OCI-LY7 (cell line): Measurements from ENCODE around the gene HLA-DPB1. TPM values are rescaled to one million over a fixed set of nuclear protein-coding genes. Genes with fewer than 3 reads are reported as not detected.
A peak's percentile ranks its signal among the peaks of the same experiment; 100 is the strongest.

ENCODE experiments used
- BruUV-seq: library from RNA; stranded (reverse); fragments of 400-500 nt; replicated peaks from 2 replicates; lab custom pipeline; 2021; lab: Mats Ljungman, UMichigan
- CTCF ChIA-PET: fragments of 300-600 bp; sonication (Branson Sonifier 250); formaldehyde crosslinking; loops from one replicate; lab custom pipeline; 2022; ENCODE audit warnings: antibody characterized with exemption; ENCODE audit not compliant: unreplicated experiment; lab: Charles Lee
- POLR2A ChIA-PET: fragments of 300-600 bp; sonication (Branson Sonifier 250); formaldehyde crosslinking; loops from one replicate; lab custom pipeline; 2022; ENCODE audit warnings: antibody characterized with exemption; lab: Charles Lee
- DNase-seq: peaks from one replicate; pipeline ENCODE4 v3.0.0-alpha.2; 2015; ENCODE audit warnings: low spot score
- H2AFZ ChIP-seq: fragments of 200-600 bp; sonication (generic), shearing (Covaris generic); 2 replicates; pipeline ENCODE4 v1.6.1; 2014; ENCODE audit warnings: mild to moderate bottlenecking, antibody characterized with exemption, low read length, moderate library complexity
- H3K27ac ChIP-seq: fragments of 200-600 bp; sonication (generic); 2 replicates; pipeline ENCODE4 v1.5.1; 2014; ENCODE audit warnings: mixed run types, low read depth, mild to moderate bottlenecking, moderate library complexity, low read length, inconsistent platforms; ENCODE audit not compliant: poor library complexity, severe bottlenecking
- H3K36me3 ChIP-seq: fragments of 200-600 bp; sonication (generic); 2 replicates; pipeline ENCODE4 v1.6.1; 2014; ENCODE audit warnings: mild to moderate bottlenecking, antibody characterized with exemption, low read length, moderate library complexity, mixed read lengths; ENCODE audit not compliant: insufficient read depth
- H3K4me1 ChIP-seq: fragments of 200-600 bp; sonication (generic); 2 replicates; pipeline ENCODE4 v1.5.1; 2014; ENCODE audit warnings: mild to moderate bottlenecking, low read length; ENCODE audit not compliant: insufficient read depth, poor library complexity, severe bottlenecking
- H3K4me2 ChIP-seq: fragments of 200-600 bp; sonication (generic); 2 replicates; pipeline ENCODE4 v1.6.1; 2014; ENCODE audit warnings: mild to moderate bottlenecking, low read length
- H3K4me3 ChIP-seq: fragments of 200-600 bp; sonication (generic); 2 replicates; pipeline ENCODE4 v1.5.1; 2014; ENCODE audit warnings: mild to moderate bottlenecking, low read depth, low read length; ENCODE audit not compliant: poor library complexity, severe bottlenecking
- H3K79me2 ChIP-seq: fragments of 200-600 bp; sonication (generic); 2 replicates; pipeline ENCODE4 v1.6.1; 2016; ENCODE audit warnings: low read depth, mild to moderate bottlenecking, low read length, moderate library complexity, mixed read lengths; ENCODE audit not compliant: insufficient read depth
- H3K9me2 ChIP-seq: fragments of 200-600 bp; sonication (generic); 2 replicates; pipeline ENCODE4 v1.6.1; 2016; ENCODE audit warnings: mild to moderate bottlenecking, low read length, mixed read lengths; ENCODE audit not compliant: insufficient read depth
- H3K9me3 ChIP-seq: fragments of 200-600 bp; sonication (generic); 2 replicates; pipeline ENCODE4 v1.6.1; 2014; ENCODE audit warnings: mild to moderate bottlenecking, mixed run types, low read length, mixed read lengths
- H4K20me1 ChIP-seq: fragments of 200-600 bp; sonication (generic); 2 replicates; pipeline ENCODE4 v1.6.1; 2014; ENCODE audit warnings: mild to moderate bottlenecking, antibody characterized with exemption, low read length, moderate library complexity, mixed read lengths; ENCODE audit not compliant: insufficient read depth
- EZH2phosphoT487 ChIP-seq: fragments of 200-600 bp; sonication (generic); IDR thresholded peaks from 2 replicates; pipeline ENCODE4 v1.6.1; 2018; ENCODE audit warnings: low read depth, borderline replicate concordance, mild to moderate bottlenecking, mixed run types, antibody characterized with exemption, low read length, moderate library complexity, mixed read lengths
- intact Hi-C: fragments of 100-400 bp; cut with micrococcal nuclease; formaldehyde crosslinking; loops from one replicate; pipeline ENCODE4 v1.10.0; 2022; ENCODE audit not compliant: unreplicated experiment
- total RNA-seq, 2 experiments: library from RNA; depleted of rRNA in 1 of 2; stranded (reverse); fragments of >200 nt in 1 of 2; shearing (Covaris generic) in 1 of 2; gene quantifications; 2 replicates each; pipeline ENCODE4 v1.2.3, GENCODE V29; 2014 to 2022
- TF ChIP-seq, protein P1 (sequence below): fragments of 200-600 bp; sonication (generic); conservative IDR thresholded peaks from 2 replicates; pipeline ENCODE4 v1.5.1; 2014; ENCODE audit warnings: mild to moderate bottlenecking, antibody characterized with exemption, low read length, moderate library complexity, mixed read lengths

The HLA-DPB1 gene
- total RNA-seq, 2 experiments from 2014 or later = 74.5 to 117 TPM

- intact Hi-C loops = no loop called here
- H4K20me1 ChIP-seq = no peaks in the 10 kb centered on the region
- DNase-seq = no peak
- H3K4me1 ChIP-seq = peaks cover 5% of the 10 kb centered on the region
- H2AFZ ChIP-seq = no peak overlapping the region
- no TSS peak for BruUV-seq
- TF ChIP-seq, protein P1, sequence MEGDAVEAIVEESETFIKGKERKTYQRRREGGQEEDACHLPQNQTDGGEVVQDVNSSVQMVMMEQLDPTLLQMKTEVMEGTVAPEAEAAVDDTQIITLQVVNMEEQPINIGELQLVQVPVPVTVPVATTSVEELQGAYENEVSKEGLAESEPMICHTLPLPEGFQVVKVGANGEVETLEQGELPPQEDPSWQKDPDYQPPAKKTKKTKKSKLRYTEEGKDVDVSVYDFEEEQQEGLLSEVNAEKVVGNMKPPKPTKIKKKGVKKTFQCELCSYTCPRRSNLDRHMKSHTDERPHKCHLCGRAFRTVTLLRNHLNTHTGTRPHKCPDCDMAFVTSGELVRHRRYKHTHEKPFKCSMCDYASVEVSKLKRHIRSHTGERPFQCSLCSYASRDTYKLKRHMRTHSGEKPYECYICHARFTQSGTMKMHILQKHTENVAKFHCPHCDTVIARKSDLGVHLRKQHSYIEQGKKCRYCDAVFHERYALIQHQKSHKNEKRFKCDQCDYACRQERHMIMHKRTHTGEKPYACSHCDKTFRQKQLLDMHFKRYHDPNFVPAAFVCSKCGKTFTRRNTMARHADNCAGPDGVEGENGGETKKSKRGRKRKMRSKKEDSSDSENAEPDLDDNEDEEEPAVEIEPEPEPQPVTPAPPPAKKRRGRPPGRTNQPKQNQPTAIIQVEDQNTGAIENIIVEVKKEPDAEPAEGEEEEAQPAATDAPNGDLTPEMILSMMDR = no peak
- no peak for TF ChIP-seq EZH2phosphoT487
- H3K9me2 ChIP-seq = no peaks in the 10 kb centered on the region
- H3K9me3 ChIP-seq = peaks cover 26% of the 10 kb centered on the region; the same call in 1 of the 2 replicates
- POLR2A ChIA-PET = no interaction called here
- no peak overlapping the region for H3K27ac ChIP-seq
- H3K36me3 ChIP-seq = no peaks in the 10 kb centered on the region
- H3K4me3 ChIP-seq = no peak overlapping the region
- CTCF ChIA-PET = no interaction called here
- H3K79me2 ChIP-seq = no peaks in the 10 kb centered on the region
- H3K4me2 ChIP-seq = no peak overlapping the region
Observed at GRCh38 chr6:33103776-33104175, 28.0 kb downstream of the HLA-DPB1 start.

DNA sequence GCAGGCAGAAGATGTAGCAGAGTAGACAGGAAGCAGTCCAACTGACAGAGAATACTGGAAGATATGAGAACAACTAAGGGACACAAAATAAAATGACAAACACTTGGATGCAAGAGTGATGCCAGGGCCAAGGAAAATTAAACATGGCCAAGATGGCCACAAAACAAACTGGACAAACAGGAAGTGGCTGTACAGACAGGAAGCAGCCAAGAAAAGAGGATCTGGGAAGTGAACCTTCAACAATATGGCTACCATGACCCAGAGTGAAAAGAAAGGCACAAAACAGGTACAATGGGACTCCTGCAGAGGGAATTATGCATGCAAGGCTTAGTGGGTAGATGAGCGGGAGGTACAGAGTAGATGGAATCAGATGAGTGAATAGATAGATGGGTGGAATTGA is 29.1 kb downstream of the HLA-DPB1 start:
- peaks cover 15% of the 10 kb centered on the region; the same call in 1 of the 2 replicates for H3K9me3 ChIP-seq
- no TSS peak for BruUV-seq
- H3K4me3 ChIP-seq = no peak overlapping the region
- H3K4me2 ChIP-seq = no peak overlapping the region
- TF ChIP-seq, protein P1 = no peak
- no peak for TF ChIP-seq EZH2phosphoT487
- ChIA-PET CTCF (no interaction called here), POLR2A (no interaction called here)
- no peak overlapping the region for H3K27ac ChIP-seq
- no peaks in the 10 kb centered on the region for H4K20me1 ChIP-seq
- peak overlapping the region; percentile 61 for H2AFZ ChIP-seq
- peaks cover 5% of the 10 kb centered on the region for H3K4me1 ChIP-seq
- no peaks in the 10 kb centered on the region for H3K36me3 ChIP-seq
- H3K79me2 ChIP-seq = no peaks in the 10 kb centered on the region
- DNase-seq = no peak
- H3K9me2 ChIP-seq = no peaks in the 10 kb centered on the region
- intact Hi-C loops = no loop called here

DNA sequence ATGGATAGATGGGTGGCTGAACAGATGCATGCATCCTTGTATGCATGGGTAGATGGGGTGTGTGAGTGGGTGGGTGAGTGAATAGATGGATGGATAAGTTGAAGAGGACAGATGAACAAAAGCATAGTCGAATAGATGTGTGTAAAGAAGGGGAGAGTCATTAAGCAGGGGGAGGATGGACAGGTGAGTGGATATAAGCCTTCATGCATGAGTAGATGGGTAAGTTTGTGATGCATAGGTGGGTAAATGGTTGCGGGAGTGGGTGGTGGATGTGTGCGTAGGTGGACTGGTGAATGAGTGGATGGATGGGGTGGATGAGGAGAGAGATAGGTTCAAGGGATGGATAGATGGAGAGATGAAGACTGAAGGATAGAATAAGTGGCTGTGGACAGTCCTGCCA is 29.6 kb downstream of the HLA-DPB1 start:
- Histone ChIP-seq H4K20me1 (no peaks in the 10 kb centered on the region), H3K79me2 (no peaks in the 10 kb centered on the region), H3K4me1 (peaks cover 5% of the 10 kb centered on the region), H2AFZ (no peak overlapping the region), H3K9me3 (peaks cover 10% of the 10 kb centered on the region; the same call in 1 of the 2 replicates), H3K36me3 (no peaks in the 10 kb centered on the region), H3K27ac (no peak overlapping the region), H3K4me3 (no peak overlapping the region), H3K4me2 (no peak overlapping the region), H3K9me2 (no peaks in the 10 kb centered on the region)
- BruUV-seq = no TSS peak
- ChIA-PET CTCF (no interaction called here), POLR2A (no interaction called here)
- TF ChIP-seq, protein P1 = no peak
- intact Hi-C loops = no loop called here
- no peak for DNase-seq
